ENCODE measurements around the gene EIF2AK3.

The EIF2AK3 gene

DNA sequence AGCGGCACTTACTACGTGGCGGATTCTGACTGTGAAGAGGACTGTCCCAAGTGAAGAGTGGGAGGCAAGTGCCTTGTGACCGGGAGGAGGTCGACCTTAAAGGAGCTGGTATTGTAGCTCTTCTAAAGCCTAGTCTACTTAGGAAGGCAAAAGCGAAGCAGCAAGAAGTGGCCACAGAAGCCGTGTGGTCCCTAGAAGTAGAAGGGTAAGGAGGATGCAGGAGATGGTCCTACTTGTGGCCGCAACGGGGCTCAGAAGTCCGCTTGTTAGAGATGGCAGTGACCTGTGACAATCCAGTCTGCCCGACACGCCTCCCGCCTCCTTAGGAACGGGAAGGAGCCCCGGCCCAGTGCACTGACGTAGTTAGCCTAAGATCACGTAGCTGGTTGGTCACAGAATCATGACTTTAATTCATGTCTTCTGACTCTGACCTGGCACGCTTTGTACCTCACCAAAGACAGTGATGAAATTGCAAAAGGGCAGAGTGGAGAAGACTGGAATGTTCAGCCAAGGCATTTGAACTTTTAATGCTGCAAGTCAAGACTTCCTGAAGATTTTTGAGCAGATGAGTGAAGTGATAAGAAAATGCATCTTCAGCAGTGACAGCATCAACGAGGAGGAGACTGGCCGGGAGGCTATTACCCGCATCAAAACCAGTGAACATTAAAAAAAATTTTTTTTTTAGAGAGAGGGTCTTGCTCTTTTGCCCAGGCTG, 749 bp upstream of the EIF2AK3 start:
- Histone ChIP-seq H3K9me3 (ENCODE audit: control insufficient read depth, insufficient read depth, low read depth, low read length) (no peaks in the 10 kb centered on the region), H3K4me1 (ENCODE audit: control insufficient read depth, insufficient read depth, low read length) (peaks cover 12% of the 10 kb centered on the region), H3K36me3 (ENCODE audit: control insufficient read depth in 2 of 2, insufficient read depth in 1 of 2, low read length in 2 of 2) (no peaks in the 10 kb centered on the region), H3K4me3 (ENCODE audit: low read depth, low read length) (peak overlapping the region; percentile 82), H3K27ac (ENCODE audit: extremely low read depth, low read depth, low read length) (peak overlapping the region; percentile 83)
- ChIA-PET CTCF (interaction anchor here (0.6 to 1.5 kb wide), 4 partner anchors 37 to 269 kb away, joined by 3 to 8 read pairs (median 5); no protein-coding TSS in a partner anchor), POLR2A (interaction anchor here (0.7 to 1.9 kb wide), 8 partner anchors 20 to 49 kb away, joined by 3 to 19 read pairs (median 4); no protein-coding TSS in a partner anchor)
- peak; percentile 70 for TF ChIP-seq ZNF692 (tag by site-specific recombination; IDR thresholded peaks at IDR 0.05)
- TF ChIP-seq ZNF513 (tag by site-specific recombination; IDR thresholded peaks at IDR 0.05) = no peak
- TF ChIP-seq, protein P1, sequence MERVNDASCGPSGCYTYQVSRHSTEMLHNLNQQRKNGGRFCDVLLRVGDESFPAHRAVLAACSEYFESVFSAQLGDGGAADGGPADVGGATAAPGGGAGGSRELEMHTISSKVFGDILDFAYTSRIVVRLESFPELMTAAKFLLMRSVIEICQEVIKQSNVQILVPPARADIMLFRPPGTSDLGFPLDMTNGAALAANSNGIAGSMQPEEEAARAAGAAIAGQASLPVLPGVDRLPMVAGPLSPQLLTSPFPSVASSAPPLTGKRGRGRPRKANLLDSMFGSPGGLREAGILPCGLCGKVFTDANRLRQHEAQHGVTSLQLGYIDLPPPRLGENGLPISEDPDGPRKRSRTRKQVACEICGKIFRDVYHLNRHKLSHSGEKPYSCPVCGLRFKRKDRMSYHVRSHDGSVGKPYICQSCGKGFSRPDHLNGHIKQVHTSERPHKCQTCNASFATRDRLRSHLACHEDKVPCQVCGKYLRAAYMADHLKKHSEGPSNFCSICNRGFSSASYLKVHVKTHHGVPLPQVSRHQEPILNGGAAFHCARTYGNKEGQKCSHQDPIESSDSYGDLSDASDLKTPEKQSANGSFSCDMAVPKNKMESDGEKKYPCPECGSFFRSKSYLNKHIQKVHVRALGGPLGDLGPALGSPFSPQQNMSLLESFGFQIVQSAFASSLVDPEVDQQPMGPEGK (tag by site-specific recombination; IDR thresholded peaks at IDR 0.05) = peak; percentile 54; the same call in 1 of the 2 replicates
- peak; percentile 51; the same call in 1 of the 2 replicates for TF ChIP-seq BCL11B (tag by site-specific recombination; IDR thresholded peaks at IDR 0.05; ENCODE audit: low read depth)
- TF ChIP-seq SP2 (tag by site-specific recombination; IDR thresholded peaks at IDR 0.05) = no peak
- 0 out of 2 replicates have a peak, but pooled peaks have one; percentile 60 for TF ChIP-seq ZNF561 (tag by site-specific recombination; IDR thresholded peaks at IDR 0.05; ENCODE audit: borderline replicate concordance)
- peak; percentile 47; the same call in 1 of the 2 replicates for TF ChIP-seq ATF2 (tag by site-specific recombination; IDR thresholded peaks at IDR 0.05; ENCODE audit: low read depth)
- peak; percentile 80 for TF ChIP-seq TRIM28 (IDR thresholded peaks at IDR 0.05; ENCODE audit: borderline replicate concordance, low read length)
- 0 out of 2 replicates have a peak, but pooled peaks have one; percentile 5 for TF ChIP-seq ZBTB17 (tag by site-specific recombination; IDR thresholded peaks at IDR 0.05)
- peak; percentile 35; the same call in 1 of the 2 replicates for TF ChIP-seq OSR2 (tag by site-specific recombination; IDR thresholded peaks at IDR 0.05)
- TF ChIP-seq GLIS1 (tag by site-specific recombination; IDR thresholded peaks at IDR 0.05) = 0 out of 2 replicates have a peak, but pooled peaks have one; percentile 22
- TF ChIP-seq HOXA7 (CRISPR knock-in tag; IDR thresholded peaks at IDR 0.05; ENCODE audit: borderline replicate concordance) = no peak
- peak; percentile 35; the same call in 1 of the 2 replicates for TF ChIP-seq ZNF843 (tag by site-specific recombination; IDR thresholded peaks at IDR 0.05)
- TF ChIP-seq ZFHX2 (tag by site-specific recombination; conservative IDR thresholded peaks at IDR 0.05) = peak; percentile 69
- TF ChIP-seq ZBTB48 (tag by site-specific recombination; IDR thresholded peaks at IDR 0.05) = peak; percentile 37; the same call in 1 of the 2 replicates
- TF ChIP-seq ZNF391 (tag by site-specific recombination; IDR thresholded peaks at IDR 0.05; ENCODE audit: borderline replicate concordance, low read depth) = peak; percentile 49; the same call in 1 of the 2 replicates
- TF ChIP-seq ZNF514 (tag by site-specific recombination; IDR thresholded peaks at IDR 0.05) = no peak
- TF ChIP-seq ZNF221 (tag by site-specific recombination; IDR thresholded peaks at IDR 0.05; ENCODE audit: borderline replicate concordance) = peak; percentile 71; the same call in 1 of the 2 replicates
- TF ChIP-seq KLF8 (tag by site-specific recombination; IDR thresholded peaks at IDR 0.05) = 0 out of 2 replicates have a peak, but pooled peaks have one; percentile 39
- peak; percentile 57 for TF ChIP-seq KLF17 (tag by site-specific recombination; IDR thresholded peaks at IDR 0.05)
- TF ChIP-seq SCRT2 (tag by site-specific recombination; IDR thresholded peaks at IDR 0.05) = peak; percentile 78
- peak; percentile 73; the same call in 1 of the 2 replicates for TF ChIP-seq ZNF501 (tag by site-specific recombination; IDR thresholded peaks at IDR 0.05)
- 0 out of 2 replicates have a peak, but pooled peaks have one; percentile 12 for TF ChIP-seq ZNF76 (tag by site-specific recombination; IDR thresholded peaks at IDR 0.05; ENCODE audit: borderline replicate concordance, low read depth)
- TF ChIP-seq ZNF341 (tag by site-specific recombination; IDR thresholded peaks at IDR 0.05; ENCODE audit: low read depth) = peak; percentile 77
- no peak for TF ChIP-seq ZNF510 (tag by site-specific recombination; IDR thresholded peaks at IDR 0.05; ENCODE audit: insufficient replicate concordance)
- peak; percentile 42; the same call in 1 of the 2 replicates for TF ChIP-seq SCRT1 (tag by site-specific recombination; IDR thresholded peaks at IDR 0.05; ENCODE audit: borderline replicate concordance)
- TF ChIP-seq SP7 (tag by site-specific recombination; IDR thresholded peaks at IDR 0.05) = peak; percentile 85
- peak; percentile 58 for TF ChIP-seq ZXDB (tag by site-specific recombination; IDR thresholded peaks at IDR 0.05)
- peak; percentile 9; the same call in 1 of the 2 replicates for TF ChIP-seq ZIC2 (tag by site-specific recombination; IDR thresholded peaks at IDR 0.05)
- peak; percentile 61; the same call in 1 of the 2 replicates for TF ChIP-seq KLF16 (tag by site-specific recombination; IDR thresholded peaks at IDR 0.05)
